GM18909 (cell line): ENCODE data around the gene PIAS2.

Experiments used
- ATAC-seq: cut with Tn5 transposase; IDR thresholded peaks from one replicate; pipeline ENCODE4 v1.9.1; 2021; ENCODE audit warnings: mild to moderate bottlenecking; ENCODE audit not compliant: unreplicated experiment, poor library complexity

Gene PIAS2

GRCh38 chr18:46771141-46771540 lies 146.2 kb downstream of the PIAS2 start:
- ATAC-seq: no peak

GRCh38 chr18:46770708-46771107 lies 146.6 kb downstream of the PIAS2 start:
- ATAC-seq: no peak

DNA sequence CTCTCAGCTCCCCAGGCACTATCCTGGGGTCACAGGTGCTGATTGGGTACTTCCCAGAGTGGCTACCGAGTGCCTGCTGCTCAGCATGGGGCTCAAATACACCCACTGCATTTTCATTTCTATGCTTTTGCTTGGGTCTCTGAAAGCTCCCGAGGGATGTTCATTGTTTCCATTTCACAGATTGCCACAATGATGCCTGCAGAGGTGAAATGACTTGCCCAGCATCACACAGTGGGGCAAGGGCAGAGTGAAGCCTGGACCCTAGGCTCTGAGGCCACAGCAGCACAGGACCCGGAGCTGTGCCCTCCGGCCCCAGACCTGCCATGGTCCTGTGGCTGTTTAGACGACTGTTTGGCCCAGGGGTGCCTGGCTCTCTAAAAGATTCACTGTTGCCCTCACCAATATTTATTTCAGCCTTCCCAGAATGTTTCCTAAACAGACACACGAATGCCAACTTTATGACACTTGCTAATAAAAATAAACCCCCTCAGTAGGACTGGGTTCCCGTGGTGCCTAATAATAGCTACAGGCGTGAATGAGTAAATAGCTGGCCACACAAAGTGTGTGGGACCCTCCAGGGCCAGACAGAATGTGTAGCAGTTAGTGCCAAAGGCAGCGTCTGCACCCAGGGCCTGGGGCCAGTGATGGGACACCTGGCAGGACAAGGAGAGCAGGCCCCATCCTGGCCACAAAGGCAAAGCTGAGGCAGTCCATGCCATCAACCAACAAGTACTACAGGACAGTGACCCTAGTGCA lies 149.0 kb downstream of the PIAS2 start:
- ATAC-seq: no peak

GRCh38 chr18:46767217-46767616 lies 150.1 kb downstream of the PIAS2 start:
- no peak for ATAC-seq

DNA sequence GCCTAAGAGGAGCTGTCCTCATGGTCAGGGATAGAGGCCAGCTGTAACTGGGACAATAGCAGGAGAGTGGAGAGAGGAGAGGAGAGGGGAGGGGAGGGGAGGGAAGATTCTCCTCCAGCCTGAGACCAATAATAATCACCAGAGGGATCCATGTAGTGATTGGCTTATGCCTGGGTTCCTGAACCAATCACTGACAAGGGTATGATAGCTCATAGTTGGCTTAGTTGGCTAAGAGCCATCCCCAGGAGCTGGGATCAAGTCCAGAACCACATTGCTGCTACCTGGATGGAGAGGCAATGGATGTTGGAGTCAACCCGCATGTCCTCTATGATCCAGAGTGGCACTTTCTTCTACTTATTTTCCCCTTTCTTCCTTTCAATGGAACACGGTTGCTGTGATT lies 152.7 kb downstream of the PIAS2 start:
- no peak for ATAC-seq

GRCh38 chr18:46761059-46761769 lies 156.1 kb downstream of the PIAS2 start:
- no peak for ATAC-seq

GRCh38 chr18:46759890-46760289 lies 157.4 kb downstream of the PIAS2 start:
- ATAC-seq: no peak

DNA sequence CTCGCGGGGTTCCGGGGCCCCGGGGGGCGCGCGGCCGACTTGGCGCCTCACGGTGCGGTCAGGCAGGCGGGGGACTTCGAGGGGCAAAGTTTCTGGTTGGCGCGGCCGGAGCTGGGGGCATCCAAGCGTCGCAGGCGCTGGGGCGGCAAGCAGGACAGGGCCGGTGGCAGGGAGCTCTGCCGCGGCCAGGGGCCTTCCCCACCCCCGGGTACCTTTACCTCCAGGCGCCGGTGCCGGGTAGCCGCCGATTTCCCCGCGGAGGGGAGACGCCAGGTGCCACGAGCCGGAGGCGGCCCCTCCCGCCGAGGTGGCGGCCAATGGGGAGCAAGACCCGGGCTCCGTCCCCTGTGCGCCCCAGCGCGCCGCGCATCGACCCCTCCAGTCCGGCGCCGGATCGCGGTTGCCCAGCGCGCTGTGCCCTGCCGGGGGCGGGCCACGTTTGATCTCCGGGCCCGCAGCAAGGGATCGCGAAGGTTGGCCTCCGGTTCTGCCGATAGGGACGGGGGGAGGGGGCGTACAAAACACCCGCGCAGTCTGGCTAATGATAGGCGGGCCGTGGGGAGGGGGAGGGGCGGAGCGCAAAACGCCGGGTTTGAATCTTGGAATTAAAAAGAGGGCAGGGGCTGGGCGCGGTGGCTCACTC lies 160.6 kb downstream of the PIAS2 start, which contains the start of gene ST8SIA5:
Gene ST8SIA5, minus strand, starts transcription at position 495 of the 643 bp plus-strand sequence. CDS start 545 bp downstream, outside the sequence.
- peak; percentile 42 for ATAC-seq

GRCh38 chr18:46756025-46756558 lies 161.2 kb downstream of the PIAS2 start:
- ATAC-seq: peak; percentile 17

DNA sequence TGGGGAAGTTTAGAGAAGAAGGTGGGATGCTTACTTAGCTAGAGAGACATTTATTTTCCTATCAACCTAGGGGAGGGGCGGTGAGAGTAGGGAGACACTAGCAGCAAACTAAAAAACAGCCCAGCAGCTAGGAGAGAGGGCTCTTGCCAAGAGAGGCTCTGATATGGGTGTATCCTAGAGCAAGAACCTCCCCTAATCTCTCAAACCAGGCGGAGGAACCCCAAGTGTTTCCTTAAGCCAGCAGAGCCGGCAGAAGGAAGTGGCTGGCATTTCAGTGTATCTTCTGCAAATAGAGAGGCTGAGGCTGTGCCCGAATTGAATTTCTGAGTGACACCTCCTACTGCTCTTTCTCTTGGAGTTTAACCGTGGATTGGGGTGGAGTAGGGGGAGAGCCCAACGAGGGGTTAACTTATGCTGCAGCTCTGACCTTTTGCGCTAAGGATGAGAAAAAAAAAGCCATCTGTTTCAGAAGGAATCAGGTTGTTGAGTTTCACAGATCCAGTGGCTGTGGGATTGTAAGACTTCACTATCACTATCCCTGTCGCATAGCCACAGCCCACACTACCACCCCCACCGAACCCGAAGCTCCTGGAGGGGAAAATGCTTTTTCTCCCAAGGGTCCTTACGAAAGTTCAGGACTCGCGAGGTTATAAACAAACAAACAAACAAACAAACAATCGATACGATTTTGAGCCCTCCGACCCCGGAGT lies 161.8 kb downstream of the PIAS2 start:
- no peak for ATAC-seq

DNA sequence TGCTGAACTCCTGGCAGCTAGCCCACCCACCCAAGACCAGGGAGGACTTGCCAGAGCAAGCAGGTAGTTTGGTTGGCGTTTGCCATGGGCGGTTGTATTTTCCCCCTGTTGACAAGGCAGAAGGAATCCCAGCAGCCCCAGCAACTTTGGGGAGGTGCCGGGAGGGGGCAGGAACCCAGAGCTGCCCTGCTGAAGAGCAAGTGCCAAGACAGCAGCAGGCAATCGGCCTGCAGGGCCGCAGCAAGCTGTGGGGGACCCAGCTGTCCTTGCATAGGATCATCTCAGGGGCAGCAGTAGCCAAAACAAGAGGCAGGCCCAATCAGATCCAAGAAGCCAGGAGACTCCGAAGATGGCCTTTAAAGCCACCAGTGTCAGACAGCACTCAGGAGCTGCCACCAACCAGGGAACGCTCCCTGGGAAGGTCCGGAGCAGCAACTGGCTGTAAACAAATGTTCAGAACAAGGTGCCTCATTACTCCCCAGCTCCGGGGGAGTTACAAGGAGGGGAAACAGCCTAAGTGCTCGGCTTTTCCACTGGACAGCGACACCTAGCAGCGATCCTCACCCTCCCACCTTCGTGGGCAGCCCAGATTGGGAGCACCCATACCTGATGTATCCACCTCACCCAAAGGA lies 162.5 kb downstream of the PIAS2 start:
- ATAC-seq: no peak

GRCh38 chr18:46754188-46754587 lies 163.1 kb downstream of the PIAS2 start:
- peak; percentile 47 for ATAC-seq
